HG03159 (cell line): Measurements from ENCODE around the gene GRB7.
"Not testable (repeated sequence)": the region's sequence is repeated elsewhere in the genome, so short reads cannot be mapped to it uniquely, and the experiment has no call there.

Experiments used
- ATAC-seq: cut with Tn5 transposase; IDR thresholded peaks from one replicate; pipeline ENCODE4 v1.9.1; 2021; ENCODE audit warnings: mild to moderate bottlenecking, moderate library complexity; ENCODE audit not compliant: unreplicated experiment

The GRB7 gene

GRCh38 chr17:39730095-39730921 is 7.4 kb upstream of the GRB7 start, which contains the start of gene MIEN1:
MIEN1 (minus strand) TSS chr17:39730532; CDS start chr17:39730495, 37 bp downstream.
- ATAC-seq: peak; percentile 85

- no peak for ATAC-seq
These were observed 5.2 kb upstream of the GRB7 start for GRCh38 chr17:39732586-39732985.

GRCh38 chr17:39735882-39736281 is 1.9 kb upstream of the GRB7 start:
- ATAC-seq: no peak

GRCh38 chr17:39736319-39737165 is 1.2 kb upstream of the GRB7 start:
- ATAC-seq: no peak

- ATAC-seq: no peak
These were observed 455 bp upstream of the GRB7 start for GRCh38 chr17:39737206-39737759.

GRCh38 chr17:39738568-39738901 is 797 bp downstream of the GRB7 start:
- ATAC-seq: no peak

- no peak for ATAC-seq
These were observed 1.5 kb downstream of the GRB7 start for GRCh38 chr17:39738983-39739884.

- ATAC-seq: no peak
These were observed 2.2 kb downstream of the GRB7 start for GRCh38 chr17:39739885-39740356.

GRCh38 chr17:39740357-39741111 is 2.8 kb downstream of the GRB7 start:
- no peak for ATAC-seq

GRCh38 chr17:39742126-39742855 is 4.6 kb downstream of the GRB7 start:
- no peak for ATAC-seq

- ATAC-seq: no peak
These were observed 5.2 kb downstream of the GRB7 start for GRCh38 chr17:39742856-39743436.

GRCh38 chr17:39744075-39744835 is 6.5 kb downstream of the GRB7 start:
- no peak for ATAC-seq

- no peak for ATAC-seq
These were observed 7.1 kb downstream of the GRB7 start for GRCh38 chr17:39744836-39745215.

GRCh38 chr17:39745335-39746144 is 7.8 kb downstream of the GRB7 start:
- no peak for ATAC-seq

- no peak for ATAC-seq
These were observed 8.4 kb downstream of the GRB7 start for GRCh38 chr17:39746145-39746461.

GRCh38 chr17:39747745-39748144 is 10.0 kb downstream of the GRB7 start:
- no peak for ATAC-seq

- ATAC-seq: not testable (repeated sequence)
These were observed 10.8 kb downstream of the GRB7 start for GRCh38 chr17:39748444-39749034.
